HG03575 (cell line): Measurements from ENCODE around the gene DNM3.
"Not testable (repeated sequence)": the region's sequence is repeated elsewhere in the genome, so short reads cannot be mapped to it uniquely, and the experiment has no call there.

Source experiments
- ATAC-seq: cut with Tn5 transposase; IDR thresholded peaks from one replicate; pipeline ENCODE4 v1.9.1; 2021; ENCODE audit not compliant: unreplicated experiment, insufficient number of reproducible peaks, low FRiP score; ENCODE audit errors: extremely low read depth

Gene DNM3

GRCh38 chr1:172307508-172307907 is 466.2 kb downstream of the DNM3 start:
- not testable (repeated sequence) for ATAC-seq

DNA sequence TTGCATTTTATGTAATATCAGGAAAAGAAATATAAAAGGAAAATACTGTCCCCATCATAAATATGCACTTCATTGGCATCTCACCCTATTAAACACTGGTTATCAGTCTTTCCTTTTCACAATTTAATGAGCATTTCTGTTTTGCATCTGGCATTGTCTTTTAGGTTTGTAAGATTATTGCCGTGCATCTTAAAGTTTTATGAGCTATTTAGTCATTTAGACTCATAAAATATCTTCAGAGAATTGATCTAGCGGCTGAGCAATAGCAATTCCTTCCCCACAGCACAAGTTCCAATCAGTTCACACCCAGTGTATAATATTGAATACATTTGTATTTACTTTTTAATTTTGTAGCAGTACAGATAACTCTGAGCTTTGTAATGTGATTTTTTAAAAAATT is 466.8 kb downstream of the DNM3 start:
- ATAC-seq, result no peak

DNA sequence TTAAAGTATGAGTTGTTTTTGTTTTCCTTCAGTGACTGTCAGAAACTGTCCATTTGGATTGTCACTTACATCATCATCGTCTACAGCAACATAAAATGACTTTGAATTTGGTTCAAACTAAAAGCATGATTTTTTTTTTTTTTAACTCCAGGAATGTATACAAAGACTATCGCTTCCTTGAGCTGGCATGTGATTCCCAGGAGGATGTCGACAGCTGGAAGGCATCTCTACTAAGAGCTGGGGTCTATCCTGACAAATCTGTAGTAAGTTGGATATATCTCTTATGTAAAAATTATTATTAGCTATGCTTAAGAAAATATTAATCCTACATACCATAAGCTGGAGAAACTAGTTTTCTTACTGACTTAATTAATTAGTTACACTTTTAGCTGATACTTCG is 467.3 kb downstream of the DNM3 start:
- ATAC-seq, result no peak

DNA sequence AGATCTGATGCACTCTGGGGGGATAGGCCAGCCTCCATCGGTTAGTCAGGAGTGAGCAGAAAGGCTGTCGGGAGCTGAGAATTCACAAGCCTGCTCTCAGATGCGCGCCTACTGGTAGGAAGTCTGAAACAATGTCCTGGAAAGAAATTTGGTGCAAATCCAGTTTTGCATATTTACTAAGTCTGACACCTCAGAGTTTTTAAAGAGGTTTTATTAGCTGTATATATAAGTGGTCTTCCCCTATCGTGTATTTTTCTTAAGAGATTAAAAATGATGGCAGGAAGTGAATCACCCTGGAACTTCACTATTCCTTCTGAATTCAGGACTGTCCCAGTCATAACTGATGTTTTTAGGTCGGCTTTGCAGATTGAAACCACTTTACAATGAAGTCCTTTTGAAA is 479.4 kb downstream of the DNM3 start:
- ATAC-seq, result no peak

- ATAC-seq, result no peak
These were observed 480.2 kb downstream of the DNM3 start for GRCh38 chr1:172321451-172321850.

GRCh38 chr1:172322219-172323061 is 481.1 kb downstream of the DNM3 start:
- ATAC-seq, result no peak

GRCh38 chr1:172323686-172324085 is 482.4 kb downstream of the DNM3 start:
- ATAC-seq, result no peak

DNA sequence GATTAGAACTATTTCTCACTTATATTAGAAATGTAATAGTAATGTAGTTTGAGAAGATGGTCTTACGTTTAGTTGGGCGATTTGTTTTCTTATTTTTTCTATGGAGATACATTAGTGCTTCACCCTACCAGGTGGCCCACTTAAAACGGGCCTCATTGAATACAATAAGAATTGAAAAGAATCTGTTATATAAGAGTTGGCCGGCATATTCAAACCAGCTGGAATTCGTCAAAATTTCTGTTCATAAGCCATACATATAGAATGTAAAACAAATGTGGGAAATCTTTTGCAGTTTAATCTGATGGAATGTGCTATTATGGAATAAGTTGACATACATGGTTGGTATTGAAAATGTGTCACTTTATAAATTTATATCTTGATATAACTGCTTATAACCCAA is 482.8 kb downstream of the DNM3 start:
- ATAC-seq, result no peak

GRCh38 chr1:172324761-172325160 is 483.5 kb downstream of the DNM3 start:
- ATAC-seq, result no peak

- ATAC-seq, result no peak
These were observed 484.2 kb downstream of the DNM3 start for GRCh38 chr1:172325531-172325930.

- ATAC-seq, result no peak
These were observed 484.8 kb downstream of the DNM3 start for GRCh38 chr1:172326136-172326535.

DNA sequence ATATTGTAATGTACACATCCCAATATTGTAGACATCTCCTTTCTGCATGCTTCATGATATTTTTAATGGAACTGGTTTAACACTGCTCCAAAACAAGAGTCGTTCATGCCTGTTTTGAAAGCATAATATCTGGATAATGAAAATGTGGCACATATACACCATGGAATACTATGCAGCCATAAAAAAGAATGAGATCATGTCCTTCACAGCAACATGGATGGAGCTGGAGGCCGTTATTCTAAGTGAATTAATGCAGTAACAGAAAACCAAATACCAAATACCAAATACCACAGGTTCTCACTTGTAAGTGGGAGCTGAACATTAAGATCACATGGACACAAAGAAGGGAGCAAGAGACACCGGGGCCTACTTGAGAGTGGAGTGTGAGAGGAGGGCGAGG is 487.0 kb downstream of the DNM3 start:
- no peak for ATAC-seq

DNA sequence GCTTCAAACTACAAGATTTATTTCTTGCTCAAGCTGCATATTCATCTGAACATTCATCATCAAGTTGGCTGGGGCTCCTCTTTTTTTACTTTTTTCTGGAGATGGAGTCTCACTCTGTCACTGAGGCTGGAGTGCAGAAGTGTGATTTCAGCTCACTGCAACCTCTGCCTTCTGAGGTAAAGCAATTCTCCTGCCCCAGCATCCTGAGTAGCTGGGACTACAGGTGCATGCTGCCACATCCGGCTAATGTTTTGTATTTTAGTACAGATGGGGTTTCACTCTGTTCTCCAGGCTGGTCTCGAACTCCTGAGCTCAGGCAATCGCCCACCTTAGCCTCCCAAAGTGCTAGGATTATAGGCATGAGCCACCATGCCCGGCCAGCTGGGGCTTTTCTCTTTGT is 490.9 kb downstream of the DNM3 start:
- ATAC-seq, result no peak

DNA sequence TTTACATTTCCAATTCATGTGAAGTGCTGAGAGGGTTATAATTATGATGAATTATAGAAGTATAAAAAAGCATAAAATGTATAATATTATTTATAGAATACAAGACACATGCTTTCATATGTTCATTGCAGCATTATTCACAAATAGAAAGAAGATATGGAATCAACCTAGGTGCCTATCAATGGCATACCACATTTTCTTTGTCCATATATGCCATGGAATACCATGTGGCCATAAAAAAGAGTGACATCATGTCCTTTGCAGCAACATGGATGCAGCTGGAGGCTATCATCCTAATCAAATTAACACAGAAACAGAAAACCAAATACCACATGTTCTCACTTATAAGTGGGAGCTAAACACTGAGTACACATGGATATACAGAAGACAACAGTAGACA is 494.1 kb downstream of the DNM3 start:
- ATAC-seq, result no peak

GRCh38 chr1:172338295-172338735 is 497.0 kb downstream of the DNM3 start:
- ATAC-seq, result no peak

GRCh38 chr1:172339842-172340241 is 498.5 kb downstream of the DNM3 start:
- no peak for ATAC-seq

DNA sequence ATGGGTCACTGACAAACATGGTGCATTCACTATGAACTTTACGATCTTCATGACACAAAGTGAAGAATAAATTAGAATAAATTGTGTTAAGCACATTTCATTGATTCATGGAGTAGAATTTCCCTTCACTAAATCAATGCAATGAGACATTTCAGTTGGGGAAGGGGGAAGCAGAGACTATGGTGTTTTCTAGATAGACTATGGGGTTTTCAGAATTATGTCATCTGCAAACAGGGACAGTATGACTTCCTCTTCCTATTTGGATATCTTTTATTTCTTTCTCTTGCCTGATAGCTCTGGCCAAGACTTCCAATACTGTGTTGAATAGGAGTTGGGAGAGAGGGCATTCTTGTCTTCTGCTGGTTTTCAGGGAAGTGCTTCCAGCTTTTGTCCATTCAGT is 499.2 kb downstream of the DNM3 start:
- ATAC-seq, result no peak

GRCh38 chr1:172341697-172342096 is 500.4 kb downstream of the DNM3 start:
- ATAC-seq, result no peak

DNA sequence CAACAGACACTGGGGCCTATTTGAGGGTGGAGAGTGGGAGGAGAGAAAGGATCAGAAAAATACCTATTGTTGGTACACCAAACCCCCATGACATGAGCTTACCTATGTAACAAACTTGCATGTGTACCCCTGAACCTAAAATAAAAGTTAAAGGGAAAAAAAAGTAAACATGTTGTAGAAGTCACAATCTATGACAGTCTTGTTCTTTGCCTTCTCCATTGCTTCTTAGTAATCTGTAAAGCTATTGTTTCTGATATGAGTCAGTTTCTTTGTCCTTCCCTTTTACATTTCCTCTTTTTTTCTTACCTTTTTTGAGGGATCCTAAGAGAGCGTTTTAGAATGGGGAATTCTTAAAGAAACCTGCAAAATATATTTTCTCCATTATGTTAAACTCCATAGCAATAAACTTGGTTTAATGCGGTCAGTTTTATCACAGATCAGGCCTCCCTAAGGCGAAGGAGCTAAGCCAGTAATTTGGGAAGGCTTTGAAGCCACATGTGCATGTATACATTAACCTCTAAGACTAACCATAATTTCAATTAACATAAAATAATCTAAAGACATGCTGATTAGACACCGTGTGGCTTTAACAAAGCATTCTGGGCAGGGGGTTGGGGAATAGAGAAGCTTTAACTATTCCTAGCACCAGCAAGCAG is 501.4 kb downstream of the DNM3 start:
- ATAC-seq, result no peak
